Measurements from ENCODE around the gene ANKRD53. TPM values are rescaled to one million over a fixed set of nuclear protein-coding genes. Genes with fewer than 3 reads are reported as not detected.
A peak's percentile ranks its signal among the peaks of the same experiment; 100 is the strongest.

Gene ANKRD53
- total and polyA plus RNA-seq, 9 of the 15 experiments (the other 6 are each of a cell fraction or from before 2014, with no cell fraction given) = 0.18 TPM; not detected in 8

DNA sequence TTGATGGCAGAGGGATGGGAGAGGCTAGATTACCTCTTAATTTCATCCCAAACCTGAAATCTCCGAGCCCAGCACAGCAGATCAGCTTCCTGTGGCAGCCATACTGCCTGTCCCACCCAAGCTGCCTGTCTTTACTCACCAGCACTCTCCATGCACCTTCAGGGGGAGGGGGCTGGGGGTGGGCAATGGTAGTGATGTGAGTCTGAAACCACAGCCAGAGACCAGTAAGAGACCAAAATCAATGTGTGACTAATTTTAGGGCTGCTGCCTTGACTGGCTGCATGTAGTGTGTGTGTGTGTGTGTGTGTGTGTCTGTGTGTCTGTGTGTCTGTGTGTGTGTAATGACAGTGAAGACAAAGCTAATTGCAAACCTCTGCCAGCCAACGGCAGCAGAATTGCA lies 27.9 kb downstream of the ANKRD53 start:
- BruUV-seq (replicated peaks) = no TSS peak
- FAIRE-seq (no peak), DNase-seq (ENCODE audit: extremely low read depth in 1 of 4, low spot score in 3 of 4) (peak in 2 of 4 experiments; percentile 3 to 7), ATAC-seq (no peak)
- no peaks in the 10 kb centered on the region for H3K36me3 ChIP-seq (ENCODE audit: control insufficient read depth, insufficient read depth, low read length)
- ChIA-PET CTCF (ENCODE audit: low intra/inter-chr PET ratio) (no interaction called here), POLR2A (interaction anchor here (0.5 kb wide), 1 partner anchor 557 kb away, joined by 3 read pairs; no protein-coding TSS in a partner anchor)
- TF ChIP-seq KAT8 (IDR thresholded peaks at IDR 0.05; ENCODE audit: low read depth) = no peak
- TF ChIP-seq THRA (IDR thresholded peaks at IDR 0.05) = no peak
- no peak for TF ChIP-seq SNIP1 (IDR thresholded peaks at IDR 0.05; ENCODE audit: low read depth)
- TF ChIP-seq, protein P1, sequence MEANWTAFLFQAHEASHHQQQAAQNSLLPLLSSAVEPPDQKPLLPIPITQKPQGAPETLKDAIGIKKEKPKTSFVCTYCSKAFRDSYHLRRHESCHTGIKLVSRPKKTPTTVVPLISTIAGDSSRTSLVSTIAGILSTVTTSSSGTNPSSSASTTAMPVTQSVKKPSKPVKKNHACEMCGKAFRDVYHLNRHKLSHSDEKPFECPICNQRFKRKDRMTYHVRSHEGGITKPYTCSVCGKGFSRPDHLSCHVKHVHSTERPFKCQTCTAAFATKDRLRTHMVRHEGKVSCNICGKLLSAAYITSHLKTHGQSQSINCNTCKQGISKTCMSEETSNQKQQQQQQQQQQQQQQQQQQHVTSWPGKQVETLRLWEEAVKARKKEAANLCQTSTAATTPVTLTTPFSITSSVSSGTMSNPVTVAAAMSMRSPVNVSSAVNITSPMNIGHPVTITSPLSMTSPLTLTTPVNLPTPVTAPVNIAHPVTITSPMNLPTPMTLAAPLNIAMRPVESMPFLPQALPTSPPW (CRISPR knock-in tag; IDR thresholded peaks at IDR 0.05) = no peak
- no peak for TF ChIP-seq RNF2 (IDR thresholded peaks at IDR 0.05)
- TF ChIP-seq, protein P2, sequence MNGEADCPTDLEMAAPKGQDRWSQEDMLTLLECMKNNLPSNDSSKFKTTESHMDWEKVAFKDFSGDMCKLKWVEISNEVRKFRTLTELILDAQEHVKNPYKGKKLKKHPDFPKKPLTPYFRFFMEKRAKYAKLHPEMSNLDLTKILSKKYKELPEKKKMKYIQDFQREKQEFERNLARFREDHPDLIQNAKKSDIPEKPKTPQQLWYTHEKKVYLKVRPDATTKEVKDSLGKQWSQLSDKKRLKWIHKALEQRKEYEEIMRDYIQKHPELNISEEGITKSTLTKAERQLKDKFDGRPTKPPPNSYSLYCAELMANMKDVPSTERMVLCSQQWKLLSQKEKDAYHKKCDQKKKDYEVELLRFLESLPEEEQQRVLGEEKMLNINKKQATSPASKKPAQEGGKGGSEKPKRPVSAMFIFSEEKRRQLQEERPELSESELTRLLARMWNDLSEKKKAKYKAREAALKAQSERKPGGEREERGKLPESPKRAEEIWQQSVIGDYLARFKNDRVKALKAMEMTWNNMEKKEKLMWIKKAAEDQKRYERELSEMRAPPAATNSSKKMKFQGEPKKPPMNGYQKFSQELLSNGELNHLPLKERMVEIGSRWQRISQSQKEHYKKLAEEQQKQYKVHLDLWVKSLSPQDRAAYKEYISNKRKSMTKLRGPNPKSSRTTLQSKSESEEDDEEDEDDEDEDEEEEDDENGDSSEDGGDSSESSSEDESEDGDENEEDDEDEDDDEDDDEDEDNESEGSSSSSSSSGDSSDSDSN (IDR thresholded peaks at IDR 0.05; ENCODE audit: borderline replicate concordance in 1 of 2, low read depth in 2 of 2, low read length in 2 of 2) = no peak
- TF ChIP-seq RAD21 (CRISPR knock-in tag; conservative IDR thresholded peaks at IDR 0.05 in 1 of 2, IDR thresholded peaks at IDR 0.05 in 1 of 2) = no peak
- TF ChIP-seq HEY1 (CRISPR knock-in tag; IDR thresholded peaks at IDR 0.05; ENCODE audit: borderline replicate concordance) = no peak
- no peak for TF ChIP-seq ZNF354B (CRISPR knock-in tag; IDR thresholded peaks at IDR 0.05)
- no peak for TF ChIP-seq ZNF830 (CRISPR knock-in tag; IDR thresholded peaks at IDR 0.05)
- TF ChIP-seq JUNB (CRISPR knock-in tag; conservative IDR thresholded peaks at IDR 0.05) = no peak
- TF ChIP-seq SFPQ (IDR thresholded peaks at IDR 0.05; ENCODE audit: low read depth, low read length) = no peak
- TF ChIP-seq E2F4 (CRISPR knock-in tag; IDR thresholded peaks at IDR 0.05; ENCODE audit: low read depth) = no peak
- intact Hi-C loops (cut with micrococcal nuclease) = loop anchor here (10.0 kb wide), 1 partner anchor 148 kb away; no protein-coding TSS in a partner anchor
- no peaks in the 10 kb centered on the region for H3K79me2 ChIP-seq (ENCODE audit: control insufficient read depth, insufficient read depth, low read length)
- H3K4me1 ChIP-seq (replicated peaks in 1 of 2; ENCODE audit: control insufficient read depth in 2 of 2, insufficient read depth in 2 of 2, low read length in 2 of 2) = peaks cover 9 to 16% of the 10 kb centered on the region in 2 experiments; a peak in 4 of 5 replicates
- H3K9me3 ChIP-seq (replicated peaks; ENCODE audit: control insufficient read depth, insufficient read depth, low read depth, low read length) = no peaks in the 10 kb centered on the region
- peaks cover 3% of the 10 kb centered on the region for H3K9me1 ChIP-seq (ENCODE audit: control insufficient read depth, insufficient read depth, low read length)
- H3K4me2 ChIP-seq (ENCODE audit: insufficient read depth, low read length) = peak overlapping the region; percentile 27; the same call in 1 of the 2 replicates
- no peak overlapping the region for H3K27ac ChIP-seq (ENCODE audit: extremely low read depth, low read depth, low read length)
- peaks cover 0 to 17% of the 10 kb centered on the region in 2 experiments; a peak in 3 of 5 replicates for H3K27me3 ChIP-seq (ENCODE audit: control insufficient read depth in 2 of 2, insufficient read depth in 2 of 2, low read length in 2 of 2)
- WGBS (ENCODE audit: insufficient coverage, low coverage, missing lambda C conversion rate) = 7% methylated on average over 2 of the region's 2 CpGs
- H4K20me1 ChIP-seq (replicated peaks; ENCODE audit: control insufficient read depth, insufficient read depth, low read length) = no peaks in the 10 kb centered on the region
- H3K9ac ChIP-seq (ENCODE audit: insufficient read depth in 1 of 2, low read depth in 2 of 2, low read length in 2 of 2) = peak overlapping the region in 1 of 2 experiments; percentile 45; a peak in 1 of 4 replicates
- H2AFZ ChIP-seq (ENCODE audit: low read depth, low read length) = peak overlapping the region; percentile 30; the same call in 1 of the 2 replicates
- H3K4me3 ChIP-seq = no peak overlapping the region
- in situ Hi-C loops (cut with MboI) = no loop called here

Data from K562 (cell line).